GM06990 (cell line): Measurements from ENCODE around the gene ELP4.
A peak's percentile ranks its signal among the peaks of the same experiment; 100 is the strongest.
"Not testable (repeated sequence)": the region's sequence is repeated elsewhere in the genome, so short reads cannot be mapped to it uniquely, and the experiment has no call there.

Experiments used
- DNase-seq: peaks from one replicate; pipeline ENCODE4 v3.0.0-alpha.2; 2011; ENCODE audit not compliant: insufficient read length; ENCODE audit errors: extremely low read depth
- H3K27me3 ChIP-seq: replicated peaks from 2 replicates; pipeline ENCODE4 v1.6.0; 2011; ENCODE audit warnings: low read length; ENCODE audit not compliant: control insufficient read depth, insufficient read depth
- H3K36me3 ChIP-seq: 2 replicates; pipeline ENCODE4 v1.5.1; 2011; ENCODE audit warnings: low read length; ENCODE audit not compliant: control insufficient read depth, insufficient read depth
- H3K4me3 ChIP-seq: replicated peaks from 2 replicates; pipeline ENCODE4 v1.5.1; 2011; ENCODE audit warnings: low read depth, mild to moderate bottlenecking, control low read depth, low read length
- TF ChIP-seq, protein P1 (sequence below): IDR thresholded peaks from 2 replicates; pipeline ENCODE4 v1.5.1; 2011; ENCODE audit warnings: low read length, control low read depth, mild to moderate bottlenecking, inconsistent platforms; ENCODE audit not compliant: insufficient read depth, poor library complexity, severe bottlenecking

The ELP4 gene

DNA sequence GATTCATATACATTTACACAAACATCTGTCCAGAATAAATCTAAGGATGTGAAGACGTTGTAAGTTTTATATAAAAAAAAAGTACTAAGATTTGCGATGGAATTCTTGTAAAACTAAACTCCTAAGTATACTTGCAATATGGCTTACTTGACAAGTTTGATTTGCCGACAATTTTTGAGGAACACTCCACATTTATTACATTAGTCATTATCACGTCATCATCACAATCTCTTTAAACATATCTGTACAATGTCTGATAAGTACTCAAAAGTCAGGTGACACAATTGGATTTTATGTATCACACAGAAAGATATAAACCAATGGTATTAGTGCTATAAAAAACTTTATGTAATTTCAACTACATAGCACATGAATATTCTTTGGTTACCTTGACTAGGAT lies 30.5 kb upstream of the ELP4 start:
- H3K4me3 ChIP-seq = no peak overlapping the region
- no peaks in the 10 kb centered on the region for H3K36me3 ChIP-seq
- H3K27me3 ChIP-seq = no peaks in the 10 kb centered on the region
- DNase-seq = no peak
- TF ChIP-seq, protein P1, sequence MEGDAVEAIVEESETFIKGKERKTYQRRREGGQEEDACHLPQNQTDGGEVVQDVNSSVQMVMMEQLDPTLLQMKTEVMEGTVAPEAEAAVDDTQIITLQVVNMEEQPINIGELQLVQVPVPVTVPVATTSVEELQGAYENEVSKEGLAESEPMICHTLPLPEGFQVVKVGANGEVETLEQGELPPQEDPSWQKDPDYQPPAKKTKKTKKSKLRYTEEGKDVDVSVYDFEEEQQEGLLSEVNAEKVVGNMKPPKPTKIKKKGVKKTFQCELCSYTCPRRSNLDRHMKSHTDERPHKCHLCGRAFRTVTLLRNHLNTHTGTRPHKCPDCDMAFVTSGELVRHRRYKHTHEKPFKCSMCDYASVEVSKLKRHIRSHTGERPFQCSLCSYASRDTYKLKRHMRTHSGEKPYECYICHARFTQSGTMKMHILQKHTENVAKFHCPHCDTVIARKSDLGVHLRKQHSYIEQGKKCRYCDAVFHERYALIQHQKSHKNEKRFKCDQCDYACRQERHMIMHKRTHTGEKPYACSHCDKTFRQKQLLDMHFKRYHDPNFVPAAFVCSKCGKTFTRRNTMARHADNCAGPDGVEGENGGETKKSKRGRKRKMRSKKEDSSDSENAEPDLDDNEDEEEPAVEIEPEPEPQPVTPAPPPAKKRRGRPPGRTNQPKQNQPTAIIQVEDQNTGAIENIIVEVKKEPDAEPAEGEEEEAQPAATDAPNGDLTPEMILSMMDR = no peak

DNA sequence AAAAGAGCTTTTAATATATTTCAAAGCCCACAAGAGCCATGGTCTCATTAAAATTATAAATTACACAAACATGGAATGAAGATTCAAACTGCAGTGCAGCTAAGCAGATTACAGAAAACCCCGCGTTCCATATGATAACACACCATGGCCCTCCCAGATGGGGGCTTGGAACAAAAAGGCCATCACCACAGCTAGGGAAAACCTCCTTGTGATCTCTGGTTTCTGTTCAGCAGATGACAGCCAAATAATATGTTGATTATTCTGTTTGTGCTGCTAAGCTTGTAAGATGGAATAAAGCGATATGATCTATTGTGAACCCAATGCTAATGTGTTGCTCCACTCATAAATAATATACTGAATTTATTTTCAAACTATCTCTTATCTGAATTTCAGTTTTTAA lies 28.6 kb upstream of the ELP4 start:
- no peak overlapping the region for H3K4me3 ChIP-seq
- H3K27me3 ChIP-seq = no peaks in the 10 kb centered on the region
- DNase-seq = no peak
- TF ChIP-seq, protein P1 = no peak
- no peaks in the 10 kb centered on the region for H3K36me3 ChIP-seq

DNA sequence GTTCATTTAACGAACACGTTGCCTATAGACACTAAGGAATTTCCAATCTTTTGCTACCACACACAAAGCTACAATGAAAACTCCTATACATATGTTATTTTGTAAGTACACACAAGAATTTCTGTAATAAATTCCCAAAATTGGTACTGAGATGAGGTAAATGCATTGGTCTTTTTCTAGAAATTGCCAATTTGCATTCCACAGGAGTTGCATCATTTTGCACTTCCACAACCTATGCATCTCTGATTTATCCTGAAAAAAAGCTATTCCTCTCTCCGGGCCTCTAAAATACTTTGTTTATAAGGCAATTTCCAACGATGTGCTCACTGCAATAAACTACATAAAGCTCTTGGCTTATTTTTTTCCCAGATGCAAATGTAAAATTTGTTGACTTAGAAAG lies 25.1 kb upstream of the ELP4 start:
- Histone ChIP-seq H3K27me3 (no peaks in the 10 kb centered on the region), H3K4me3 (no peak overlapping the region), H3K36me3 (no peaks in the 10 kb centered on the region)
- no peak for DNase-seq
- TF ChIP-seq, protein P1 = no peak

DNA sequence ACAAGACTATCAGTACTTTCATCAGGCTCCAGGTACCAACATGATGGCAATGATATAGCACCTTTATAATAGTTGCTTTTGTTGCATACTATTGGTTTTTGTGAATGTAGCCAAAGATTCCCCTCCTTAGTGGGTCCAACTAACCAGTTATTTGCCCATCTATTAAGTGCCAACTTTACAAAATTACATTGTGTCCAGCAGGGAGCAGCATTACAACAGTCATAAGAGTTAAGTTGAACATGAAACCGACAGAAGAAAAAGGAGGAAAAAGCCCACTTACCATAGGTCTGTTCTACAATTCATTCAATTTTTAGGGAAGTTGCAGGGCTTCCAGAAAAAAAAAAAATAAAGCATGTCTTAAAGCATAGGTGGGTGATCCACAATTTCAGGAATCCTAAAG lies 21.7 kb upstream of the ELP4 start:
- DNase-seq = no peak
- no peaks in the 10 kb centered on the region for H3K36me3 ChIP-seq
- H3K4me3 ChIP-seq = no peak overlapping the region
- no peaks in the 10 kb centered on the region for H3K27me3 ChIP-seq
- TF ChIP-seq, protein P1 = peak; percentile 26

DNA sequence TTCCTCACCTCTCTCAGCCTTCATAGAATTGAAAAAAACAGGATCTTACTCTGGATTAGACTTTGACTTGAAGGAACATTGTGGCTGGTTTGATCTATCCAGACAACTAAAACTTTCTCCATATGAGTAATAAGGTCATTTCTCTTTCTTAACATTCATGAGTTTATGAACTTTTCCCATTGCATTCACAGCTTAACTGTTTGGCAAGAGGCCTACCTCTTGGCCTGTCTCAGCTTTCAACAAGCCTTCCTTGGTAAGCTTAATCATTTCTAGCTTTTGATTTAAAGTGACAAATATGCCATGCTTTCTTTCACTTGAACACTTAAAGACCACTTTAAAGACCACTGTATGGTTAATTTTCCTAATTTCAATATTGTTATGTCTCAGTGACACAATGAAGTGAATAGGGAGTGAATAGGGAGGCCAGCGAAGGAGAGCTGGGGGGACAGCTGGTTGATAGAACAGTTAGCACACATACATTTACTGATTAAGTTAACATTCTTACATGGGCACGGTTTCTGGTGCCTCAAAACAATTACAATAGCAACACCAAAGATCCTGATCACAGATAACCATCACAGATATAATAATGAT lies 17.1 kb upstream of the ELP4 start:
- TF ChIP-seq, protein P1 = no peak
- DNase-seq = no peak
- Histone ChIP-seq H3K27me3 (no peaks in the 10 kb centered on the region), H3K4me3 (no peak overlapping the region), H3K36me3 (no peaks in the 10 kb centered on the region)

DNA sequence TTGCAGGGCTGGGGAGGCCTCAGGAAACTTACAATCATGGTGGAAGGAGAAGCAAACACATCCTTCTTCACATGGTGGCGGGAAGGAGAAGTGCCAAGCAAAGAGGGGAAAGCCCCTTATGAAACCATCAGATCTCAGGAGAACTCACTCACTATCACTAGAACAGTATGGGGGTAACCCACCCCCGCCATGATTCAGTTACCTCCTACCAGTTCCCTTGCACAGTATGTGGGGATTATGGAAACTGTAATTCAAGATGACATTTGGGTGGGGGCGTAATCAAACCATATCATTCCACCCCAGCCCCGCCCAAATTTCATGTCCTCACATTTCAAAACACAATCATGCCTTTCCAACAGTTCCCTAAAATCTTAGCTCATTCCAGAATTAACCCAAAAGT lies 16.3 kb upstream of the ELP4 start:
- TF ChIP-seq, protein P1 = no peak
- H3K27me3 ChIP-seq = no peaks in the 10 kb centered on the region
- DNase-seq = no peak
- H3K4me3 ChIP-seq = no peak overlapping the region
- H3K36me3 ChIP-seq = no peaks in the 10 kb centered on the region

DNA sequence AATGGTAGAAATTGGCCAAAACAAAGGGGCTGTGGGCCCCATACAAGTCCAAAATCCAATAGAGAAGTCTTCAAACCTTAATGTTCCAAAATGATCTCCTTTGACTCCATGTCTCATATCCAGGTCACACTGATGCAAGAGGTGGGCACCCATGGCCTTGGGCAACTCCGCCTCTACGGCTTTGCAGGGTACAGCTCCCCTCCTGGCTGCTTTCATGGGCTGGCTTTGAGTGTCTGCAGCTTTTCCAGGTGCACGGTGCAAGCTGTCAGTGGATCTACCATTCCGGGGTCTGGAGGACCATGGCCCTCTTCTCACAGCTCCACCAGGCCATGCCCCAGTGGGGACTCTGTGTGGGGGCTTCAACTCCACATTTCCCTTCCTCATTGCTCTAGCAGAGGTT lies 15.8 kb upstream of the ELP4 start:
- not testable (repeated sequence) for H3K4me3 ChIP-seq, H3K27me3 ChIP-seq, DNase-seq, H3K36me3 ChIP-seq
